Hematopoietic multipotent progenitor cell treated with erythropoietin and hydrocortisone succinate and interleukin-3 and kit ligand, for 8 days (in vitro differentiated cells): ENCODE data around the gene PLOD2.

Experiments
- DNase-seq: peaks from one replicate; pipeline ENCODE4 v3.0.0-alpha.2; 2015

PLOD2 gene

GRCh38 chr3:146165877-146166276, 4.9 kb upstream of the PLOD2 start:
- DNase-seq, result no peak

GRCh38 chr3:146164971-146165769, 4.2 kb upstream of the PLOD2 start:
- no peak for DNase-seq

GRCh38 chr3:146164506-146164905, 3.5 kb upstream of the PLOD2 start:
- no peak for DNase-seq

- DNase-seq, result no peak
These were observed 3.1 kb upstream of the PLOD2 start for GRCh38 chr3:146164071-146164470.

GRCh38 chr3:146163584-146163983, 2.6 kb upstream of the PLOD2 start:
- no peak for DNase-seq

GRCh38 chr3:146162561-146162960, 1.6 kb upstream of the PLOD2 start:
- DNase-seq, result no peak

- DNase-seq, result no peak
These were observed 649 bp upstream of the PLOD2 start for GRCh38 chr3:146161663-146162002.

- DNase-seq, result peak; percentile 40
These were observed 542 bp downstream of the PLOD2 start for GRCh38 chr3:146160321-146160963.

- no peak for DNase-seq
These were observed 1.2 kb downstream of the PLOD2 start for GRCh38 chr3:146159616-146160320.

GRCh38 chr3:146159037-146159436, 1.9 kb downstream of the PLOD2 start:
- DNase-seq, result no peak

- DNase-seq, result no peak
These were observed 3.5 kb downstream of the PLOD2 start for GRCh38 chr3:146157325-146158060.

- peak; percentile 25 for DNase-seq
These were observed 4.2 kb downstream of the PLOD2 start for GRCh38 chr3:146156666-146157314.

- no peak for DNase-seq
These were observed 4.9 kb downstream of the PLOD2 start for GRCh38 chr3:146156095-146156494.

GRCh38 chr3:146154995-146155394, 6.0 kb downstream of the PLOD2 start:
- peak; percentile 53 for DNase-seq

- DNase-seq, result no peak
These were observed 6.7 kb downstream of the PLOD2 start for GRCh38 chr3:146154316-146154715.

- no peak for DNase-seq
These were observed 7.6 kb downstream of the PLOD2 start for GRCh38 chr3:146153429-146153828.

GRCh38 chr3:146152834-146153233, 8.2 kb downstream of the PLOD2 start:
- no peak for DNase-seq

- no peak for DNase-seq
These were observed 12.5 kb downstream of the PLOD2 start for GRCh38 chr3:146148468-146148931.

- DNase-seq, result no peak
These were observed 15.3 kb downstream of the PLOD2 start for GRCh38 chr3:146145642-146146041.

- no peak for DNase-seq
These were observed 18.2 kb downstream of the PLOD2 start for GRCh38 chr3:146142757-146143156.

- no peak for DNase-seq
These were observed 21.3 kb downstream of the PLOD2 start for GRCh38 chr3:146139586-146140110.

- no peak for DNase-seq
These were observed 22.1 kb downstream of the PLOD2 start for GRCh38 chr3:146138902-146139301.
